Erythroblast (primary cell): ENCODE measurements around the gene PIK3R1.

Experiments used
- GATA1 ChIP-seq: IDR thresholded peaks from 2 replicates; pipeline ENCODE4 v1.6.1; 2011; ENCODE audit warnings: low read depth, mild to moderate bottlenecking, control low read depth, low read length, moderate library complexity
- POLR2A ChIP-seq: IDR thresholded peaks from 2 replicates; pipeline ENCODE4 v1.6.1; 2011; ENCODE audit warnings: mild to moderate bottlenecking, low read length

DNA sequence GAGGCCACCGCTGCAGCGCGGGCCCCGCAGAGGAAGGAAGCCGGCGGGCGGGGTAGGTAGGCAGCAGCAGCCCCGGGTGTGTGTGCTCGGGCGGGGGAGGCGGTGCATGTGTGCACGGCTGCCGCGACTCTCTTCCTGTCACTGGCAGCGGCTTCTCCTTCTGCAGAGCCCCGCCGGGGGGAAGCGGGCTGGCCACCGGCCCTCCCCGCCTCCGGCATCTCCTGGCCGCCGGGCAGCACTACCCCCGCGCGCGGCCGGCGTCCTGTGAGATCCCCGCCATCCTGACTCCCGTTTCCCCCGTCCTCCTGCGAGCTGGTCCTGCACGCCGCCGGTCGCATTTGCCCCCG, 315 bp downstream of the PIK3R1 start:
- TF ChIP-seq POLR2A (no peak), GATA1 (no peak)
